Measurements from ENCODE around the gene GPC6.

GPC6 gene

DNA sequence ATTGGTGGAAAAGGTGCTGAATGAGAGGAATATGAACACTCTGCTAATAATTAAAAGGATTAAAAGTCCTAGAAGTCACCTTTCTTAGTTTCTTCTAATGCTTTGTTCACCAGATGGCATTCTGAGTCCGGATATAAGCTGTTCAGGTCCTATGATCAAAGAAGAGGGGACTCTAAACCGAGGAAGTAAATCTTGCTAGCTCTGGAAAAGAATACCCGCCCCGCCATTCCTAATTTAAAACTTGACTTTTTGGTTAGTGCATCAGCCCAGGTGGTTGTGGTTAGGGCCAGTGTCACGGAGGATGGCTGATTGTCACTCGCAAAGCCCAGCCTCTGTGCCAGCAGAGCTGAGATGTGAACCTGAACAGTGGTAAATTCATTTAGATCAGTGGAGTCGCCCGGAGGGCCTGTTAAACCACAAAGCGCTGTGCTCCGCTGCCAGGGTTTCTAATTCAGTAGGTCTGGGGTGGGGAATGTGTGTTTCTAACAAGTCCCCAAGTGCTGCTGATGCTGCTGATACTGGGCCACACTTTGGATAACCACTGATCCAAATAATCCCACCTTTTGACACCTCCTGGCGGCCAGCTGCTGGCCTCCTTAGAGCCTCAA is 827.5 kb downstream of the GPC6 start:
- Histone ChIP-seq H3K27me3 (ENCODE audit: control insufficient read depth in 3 of 3, insufficient read depth in 3 of 3, low read depth in 1 of 3, low read length in 3 of 3) (no peaks in the 10 kb centered on the region), H3K4me2 (ENCODE audit: insufficient read depth, low read length, poor library complexity, severe bottlenecking) (no peak overlapping the region), H2AK5ac (ENCODE audit: low read depth, low read length) (no peak overlapping the region), H3K18ac (ENCODE audit: low read length) (no peak overlapping the region), H4K91ac (ENCODE audit: low read depth, low read length, poor library complexity) (no peak overlapping the region), H3K14ac (ENCODE audit: low read length) (no peak overlapping the region), H4K8ac (ENCODE audit: low read depth, low read length) (no peak overlapping the region), H2AFZ (ENCODE audit: low read length) (no peak overlapping the region), H3K23ac (ENCODE audit: low read depth, low read length, poor library complexity) (no peak overlapping the region), H2BK120ac (ENCODE audit: low read depth, low read length) (no peak overlapping the region), H3K27ac (replicated peaks; ENCODE audit: low read length) (no peak overlapping the region), H3K4me1 (ENCODE audit: control insufficient read depth in 2 of 2, insufficient read depth in 1 of 2, low read depth in 1 of 2, low read length in 2 of 2) (peaks cover 0 to 4% of the 10 kb centered on the region in 2 donors), H3K4ac (ENCODE audit: low read length) (no peak overlapping the region), H3K36me3 (replicated peaks in 1 of 2; ENCODE audit: control insufficient read depth in 2 of 2, insufficient read depth in 2 of 2, low read length in 2 of 2) (no peaks in the 10 kb centered on the region), H2BK15ac (ENCODE audit: low read length) (no peak overlapping the region), H3K9me3 (replicated peaks in 1 of 2; ENCODE audit: control insufficient read depth in 2 of 2, insufficient read depth in 1 of 2, low read depth in 1 of 2, low read length in 2 of 2) (no peaks in the 10 kb centered on the region), H2BK12ac (ENCODE audit: low read length) (no peak overlapping the region), H3K79me1 (ENCODE audit: low read depth, low read length) (no peaks in the 10 kb centered on the region), H3K4me3 (ENCODE audit: low read length in 2 of 2) (no peak overlapping the region), H3K9ac (ENCODE audit: low read depth, low read length, poor library complexity) (no peak overlapping the region), H2BK5ac (ENCODE audit: low read length) (no peak overlapping the region)
- WGBS, 2 donors (ENCODE audit: extremely low coverage in 2 of 2, insufficient read length in 2 of 2, insufficient replicate concordance in 1 of 2) = no CpG with 5 or more reads among the region's 11 CpGs
- no peak for DNase-seq (ENCODE audit: low spot score)

DNA sequence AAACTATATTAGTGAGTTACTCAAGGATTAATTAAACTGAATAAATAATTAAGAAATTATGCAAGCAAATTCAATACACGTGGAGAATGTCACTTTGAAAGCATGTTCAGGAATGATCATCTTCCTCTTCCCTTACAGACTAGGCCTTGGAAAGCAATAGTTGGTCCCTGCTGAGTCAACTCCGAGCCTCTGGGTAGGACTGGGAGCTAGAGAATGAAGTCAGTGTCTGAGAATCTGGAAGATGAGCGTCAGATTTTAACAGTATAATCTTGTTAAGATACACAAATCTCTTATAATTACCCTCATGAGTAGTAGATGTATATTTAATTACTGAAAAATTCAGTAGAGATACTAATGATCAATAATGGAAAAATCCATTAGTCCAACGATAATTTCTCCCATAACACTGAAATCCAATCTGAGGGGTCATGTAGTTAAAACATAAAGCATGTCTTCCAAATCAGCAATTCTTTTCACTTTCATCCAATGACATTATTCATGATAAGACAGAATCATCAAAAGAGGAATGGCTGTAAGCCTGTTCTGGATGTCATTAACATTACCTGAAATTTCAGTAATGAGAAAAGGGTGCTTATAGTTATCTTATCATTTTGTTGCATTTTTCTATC is 829.9 kb downstream of the GPC6 start:
- H3K9ac ChIP-seq (ENCODE audit: low read depth, low read length, poor library complexity) = no peak overlapping the region
- peaks cover 2 to 4% of the 10 kb centered on the region in 2 donors for H3K4me1 ChIP-seq (ENCODE audit: control insufficient read depth in 2 of 2, insufficient read depth in 1 of 2, low read depth in 1 of 2, low read length in 2 of 2)
- no peak overlapping the region for H3K27ac ChIP-seq (replicated peaks; ENCODE audit: low read length)
- DNase-seq (ENCODE audit: low spot score) = no peak
- H3K14ac ChIP-seq (ENCODE audit: low read length) = no peak overlapping the region
- H3K4me3 ChIP-seq (ENCODE audit: low read length in 2 of 2) = no peak overlapping the region
- no peaks in the 10 kb centered on the region for H3K36me3 ChIP-seq (replicated peaks in 1 of 2; ENCODE audit: control insufficient read depth in 2 of 2, insufficient read depth in 2 of 2, low read length in 2 of 2)
- H2BK12ac ChIP-seq (ENCODE audit: low read length) = no peak overlapping the region
- H3K79me1 ChIP-seq (ENCODE audit: low read depth, low read length) = no peaks in the 10 kb centered on the region
- H3K27me3 ChIP-seq (ENCODE audit: control insufficient read depth in 3 of 3, insufficient read depth in 3 of 3, low read depth in 1 of 3, low read length in 3 of 3) = no peaks in the 10 kb centered on the region
- no peak overlapping the region for H2BK120ac ChIP-seq (ENCODE audit: low read depth, low read length)
- no peak overlapping the region for H3K18ac ChIP-seq (ENCODE audit: low read length)
- H3K4me2 ChIP-seq (ENCODE audit: insufficient read depth, low read length, poor library complexity, severe bottlenecking) = no peak overlapping the region
- no peak overlapping the region for H2AFZ ChIP-seq (ENCODE audit: low read length)
- H2AK5ac ChIP-seq (ENCODE audit: low read depth, low read length) = no peak overlapping the region
- no peak overlapping the region for H4K91ac ChIP-seq (ENCODE audit: low read depth, low read length, poor library complexity)
- no peak overlapping the region for H2BK15ac ChIP-seq (ENCODE audit: low read length)
- H2BK5ac ChIP-seq (ENCODE audit: low read length) = no peak overlapping the region
- no peak overlapping the region for H3K4ac ChIP-seq (ENCODE audit: low read length)
- no peaks in the 10 kb centered on the region for H3K9me3 ChIP-seq (replicated peaks in 1 of 2; ENCODE audit: control insufficient read depth in 2 of 2, insufficient read depth in 1 of 2, low read depth in 1 of 2, low read length in 2 of 2)
- no peak overlapping the region for H4K8ac ChIP-seq (ENCODE audit: low read depth, low read length)
- WGBS, 2 donors (ENCODE audit: extremely low coverage in 2 of 2, insufficient read length in 2 of 2, insufficient replicate concordance in 1 of 2) = no CpG with 5 or more reads among the region's 4 CpGs
- H3K23ac ChIP-seq (ENCODE audit: low read depth, low read length, poor library complexity) = no peak overlapping the region

DNA sequence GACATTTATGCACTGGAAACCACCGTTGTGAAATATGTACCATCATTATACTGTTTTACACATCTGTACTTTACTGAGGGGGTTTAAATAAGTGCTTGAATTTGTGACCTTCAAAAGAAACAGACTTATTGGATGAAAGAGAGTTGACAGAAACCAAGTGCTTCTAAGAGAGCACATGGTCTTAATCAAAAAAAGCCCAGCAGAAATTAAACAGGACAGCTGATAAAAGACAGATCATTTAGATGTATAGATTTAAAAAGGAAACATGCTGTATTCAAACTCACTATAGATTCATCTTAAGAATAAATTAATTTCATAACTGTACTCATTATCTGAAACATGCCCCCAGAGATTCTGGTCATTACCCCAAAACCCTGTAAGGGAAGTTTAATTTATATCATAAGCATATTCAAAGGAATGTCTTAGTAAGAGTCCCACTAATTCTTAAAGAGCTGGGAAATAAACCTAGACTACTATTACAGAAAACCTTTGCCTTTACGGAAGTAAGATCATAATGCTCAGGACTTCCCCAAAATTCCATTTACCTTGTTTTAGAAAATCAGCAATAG is 831.1 kb downstream of the GPC6 start:
- DNase-seq (ENCODE audit: low spot score) = no peak
- H2BK15ac ChIP-seq (ENCODE audit: low read length) = no peak overlapping the region
- no peak overlapping the region for H2BK5ac ChIP-seq (ENCODE audit: low read length)
- H2AFZ ChIP-seq (ENCODE audit: low read length) = no peak overlapping the region
- H4K91ac ChIP-seq (ENCODE audit: low read depth, low read length, poor library complexity) = no peak overlapping the region
- no peak overlapping the region for H3K4me3 ChIP-seq (ENCODE audit: low read length in 2 of 2)
- no peak overlapping the region for H3K27ac ChIP-seq (replicated peaks; ENCODE audit: low read length)
- H2BK120ac ChIP-seq (ENCODE audit: low read depth, low read length) = no peak overlapping the region
- H3K79me1 ChIP-seq (ENCODE audit: low read depth, low read length) = no peaks in the 10 kb centered on the region
- H4K8ac ChIP-seq (ENCODE audit: low read depth, low read length) = no peak overlapping the region
- H3K4ac ChIP-seq (ENCODE audit: low read length) = no peak overlapping the region
- H3K14ac ChIP-seq (ENCODE audit: low read length) = no peak overlapping the region
- no peak overlapping the region for H2AK5ac ChIP-seq (ENCODE audit: low read depth, low read length)
- WGBS, 2 donors (ENCODE audit: extremely low coverage in 2 of 2, insufficient read length in 2 of 2, insufficient replicate concordance in 1 of 2) = no CpG with 5 or more reads among the region's 2 CpGs
- H3K18ac ChIP-seq (ENCODE audit: low read length) = no peak overlapping the region
- H3K4me1 ChIP-seq (ENCODE audit: control insufficient read depth in 2 of 2, insufficient read depth in 1 of 2, low read depth in 1 of 2, low read length in 2 of 2) = peaks cover 4 to 5% of the 10 kb centered on the region in 2 donors
- no peak overlapping the region for H3K9ac ChIP-seq (ENCODE audit: low read depth, low read length, poor library complexity)
- no peak overlapping the region for H2BK12ac ChIP-seq (ENCODE audit: low read length)
- no peaks in the 10 kb centered on the region for H3K9me3 ChIP-seq (replicated peaks in 1 of 2; ENCODE audit: control insufficient read depth in 2 of 2, insufficient read depth in 1 of 2, low read depth in 1 of 2, low read length in 2 of 2)
- H3K27me3 ChIP-seq (ENCODE audit: control insufficient read depth in 3 of 3, insufficient read depth in 3 of 3, low read depth in 1 of 3, low read length in 3 of 3) = no peaks in the 10 kb centered on the region
- no peak overlapping the region for H3K23ac ChIP-seq (ENCODE audit: low read depth, low read length, poor library complexity)
- H3K36me3 ChIP-seq (replicated peaks in 1 of 2; ENCODE audit: control insufficient read depth in 2 of 2, insufficient read depth in 2 of 2, low read length in 2 of 2) = no peaks in the 10 kb centered on the region
- no peak overlapping the region for H3K4me2 ChIP-seq (ENCODE audit: insufficient read depth, low read length, poor library complexity, severe bottlenecking)

DNA sequence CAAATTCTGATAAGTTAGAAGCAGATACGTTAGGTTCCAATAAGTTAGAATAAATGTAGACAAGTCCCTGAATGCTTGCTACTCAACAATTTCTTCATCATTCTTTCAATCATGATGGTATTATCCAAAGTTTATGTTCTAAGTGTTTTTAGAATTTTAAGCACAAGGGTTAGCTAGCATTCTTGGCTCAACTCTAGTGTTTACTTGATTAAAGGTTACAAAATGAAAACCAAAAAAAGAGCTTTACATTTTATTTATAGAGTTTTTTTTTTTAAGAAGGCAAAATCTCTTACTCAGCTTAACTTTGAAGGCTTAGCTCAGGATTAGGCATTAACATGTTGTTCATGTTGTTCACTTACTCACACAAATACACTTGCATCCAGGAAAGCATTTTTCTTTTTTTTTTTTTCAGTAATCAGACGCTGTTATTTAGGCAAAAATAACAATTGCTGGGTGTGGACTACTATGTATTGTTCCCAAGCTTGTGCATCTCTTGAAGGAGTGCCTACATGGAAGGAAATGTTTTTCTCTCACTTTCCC is 832.3 kb downstream of the GPC6 start:
- Histone ChIP-seq H2AK5ac (ENCODE audit: low read depth, low read length) (no peak overlapping the region), H3K14ac (ENCODE audit: low read length) (no peak overlapping the region), H3K4me3 (ENCODE audit: low read length in 2 of 2) (no peak overlapping the region), H4K8ac (ENCODE audit: low read depth, low read length) (no peak overlapping the region), H2BK120ac (ENCODE audit: low read depth, low read length) (no peak overlapping the region), H3K36me3 (replicated peaks in 1 of 2; ENCODE audit: control insufficient read depth in 2 of 2, insufficient read depth in 2 of 2, low read length in 2 of 2) (no peaks in the 10 kb centered on the region), H3K9ac (ENCODE audit: low read depth, low read length, poor library complexity) (no peak overlapping the region), H2AFZ (ENCODE audit: low read length) (no peak overlapping the region), H3K18ac (ENCODE audit: low read length) (no peak overlapping the region), H3K9me3 (replicated peaks in 1 of 2; ENCODE audit: control insufficient read depth in 2 of 2, insufficient read depth in 1 of 2, low read depth in 1 of 2, low read length in 2 of 2) (no peaks in the 10 kb centered on the region), H4K91ac (ENCODE audit: low read depth, low read length, poor library complexity) (no peak overlapping the region), H3K79me1 (ENCODE audit: low read depth, low read length) (no peaks in the 10 kb centered on the region), H3K27me3 (ENCODE audit: control insufficient read depth in 3 of 3, insufficient read depth in 3 of 3, low read depth in 1 of 3, low read length in 3 of 3) (no peaks in the 10 kb centered on the region), H2BK15ac (ENCODE audit: low read length) (no peak overlapping the region), H3K4ac (ENCODE audit: low read length) (no peak overlapping the region), H3K23ac (ENCODE audit: low read depth, low read length, poor library complexity) (no peak overlapping the region), H3K4me1 (ENCODE audit: control insufficient read depth in 2 of 2, insufficient read depth in 1 of 2, low read depth in 1 of 2, low read length in 2 of 2) (peaks cover 4 to 16% of the 10 kb centered on the region in 2 donors), H2BK5ac (ENCODE audit: low read length) (no peak overlapping the region), H2BK12ac (ENCODE audit: low read length) (no peak overlapping the region), H3K4me2 (ENCODE audit: insufficient read depth, low read length, poor library complexity, severe bottlenecking) (no peak overlapping the region), H3K27ac (replicated peaks; ENCODE audit: low read length) (no peak overlapping the region)
- no CpG with 5 or more reads among the region's 2 CpGs for WGBS, 2 donors (ENCODE audit: extremely low coverage in 2 of 2, insufficient read length in 2 of 2, insufficient replicate concordance in 1 of 2)
- no peak for DNase-seq (ENCODE audit: low spot score)

Measured in neuronal stem cell (in vitro differentiated cells).